IPS DF 19.7 (cell line): Measurements from ENCODE around the gene MPRIP.

Experiments
- DNase-seq: peaks from one replicate; pipeline ENCODE4 v3.0.0-alpha.2; 2013; ENCODE audit warnings: low read depth, low spot score

The MPRIP gene

DNA sequence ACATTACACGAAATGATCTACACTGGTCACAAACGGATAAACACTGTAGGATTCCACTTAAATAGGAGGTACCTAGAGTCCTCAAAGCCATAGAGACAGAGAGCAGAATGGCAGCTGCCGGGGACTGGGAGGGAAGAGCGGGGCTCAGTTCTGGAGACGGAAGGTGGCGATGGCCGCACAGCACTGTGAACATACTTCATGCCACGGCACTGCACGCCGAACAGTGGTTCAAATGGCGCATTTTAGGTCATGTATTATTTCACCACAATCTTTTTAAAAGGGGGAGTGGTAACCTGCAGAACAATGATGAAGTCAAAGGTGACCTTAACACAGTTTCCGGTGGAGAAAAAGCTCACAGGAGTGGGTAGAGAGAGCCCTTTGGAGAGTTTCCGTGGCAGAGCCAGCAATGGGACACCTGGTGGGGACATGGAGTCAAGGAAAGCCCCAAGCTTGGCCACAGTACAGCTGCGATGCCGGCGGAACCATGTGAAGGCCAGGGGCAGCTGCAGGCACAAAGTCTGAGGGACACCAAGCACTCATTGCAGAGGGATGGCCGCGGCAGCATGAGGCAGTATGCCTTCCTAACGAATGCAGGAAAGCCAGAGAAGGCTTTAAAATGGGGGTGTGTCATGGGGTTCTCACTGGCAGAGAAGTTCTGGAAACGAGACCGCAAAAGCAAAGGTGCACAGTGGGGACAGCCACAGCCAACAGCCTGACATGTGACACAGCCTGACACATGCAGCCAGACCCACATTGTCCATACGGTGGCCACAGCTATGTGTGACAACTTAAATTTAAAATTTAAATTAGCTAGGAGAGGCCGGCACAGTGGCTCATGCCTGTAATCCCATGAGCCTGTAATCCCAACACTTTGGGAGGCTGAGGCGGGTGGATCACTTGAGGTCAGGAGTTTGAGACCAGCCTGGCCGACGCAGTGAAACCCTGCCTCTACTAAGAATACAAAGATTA is 187.4 kb downstream of the MPRIP start:
- DNase-seq = no peak

DNA sequence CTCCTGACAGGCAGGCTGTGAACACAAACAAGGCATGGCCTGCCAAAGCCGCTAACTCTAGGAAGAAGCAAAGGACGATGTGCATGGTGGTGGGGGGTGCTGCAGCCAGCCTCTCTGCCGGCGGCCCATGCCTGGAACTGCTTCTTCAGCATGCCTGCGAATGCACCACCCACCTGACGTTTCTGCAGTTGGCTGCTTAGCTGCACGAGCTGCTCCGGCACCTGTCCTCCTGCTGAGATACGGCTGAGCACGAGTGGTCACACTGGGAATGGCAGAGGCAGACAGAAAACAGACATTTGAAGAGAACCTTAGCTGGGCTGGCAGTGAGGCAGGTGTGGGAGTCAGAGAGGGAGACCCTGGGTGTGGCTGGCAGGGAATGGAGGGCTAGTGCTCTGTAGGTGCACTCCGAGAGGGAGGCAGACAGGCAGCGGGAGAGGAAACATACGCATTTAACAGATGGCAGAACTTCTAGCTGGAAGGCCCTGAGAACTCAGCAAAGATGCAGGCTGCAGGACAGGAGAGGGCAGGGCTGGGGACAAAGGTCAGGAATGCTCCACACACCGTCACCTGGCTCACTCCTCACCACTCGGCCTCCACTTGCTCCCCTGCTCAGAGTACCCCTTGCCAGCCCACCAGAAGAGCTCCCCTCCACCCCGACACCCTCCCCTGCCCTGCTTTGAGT is 189.5 kb downstream of the MPRIP start:
- DNase-seq = no peak

DNA sequence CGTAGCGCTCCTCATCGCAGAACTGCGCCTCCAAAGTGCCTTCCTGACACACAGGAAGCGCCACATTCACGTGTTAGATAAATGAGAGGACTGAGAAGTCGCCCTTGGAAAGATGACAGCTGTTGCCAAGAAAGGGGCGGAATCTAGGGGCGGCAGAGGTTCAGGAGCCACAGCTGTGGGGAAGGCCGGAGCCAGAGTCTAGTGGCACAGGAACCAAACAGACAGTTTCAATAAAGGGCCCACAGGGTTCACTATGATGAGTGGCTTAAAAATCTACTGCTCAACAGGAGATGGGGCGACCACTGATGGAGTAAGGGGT is 190.0 kb downstream of the MPRIP start:
- no peak for DNase-seq

DNA sequence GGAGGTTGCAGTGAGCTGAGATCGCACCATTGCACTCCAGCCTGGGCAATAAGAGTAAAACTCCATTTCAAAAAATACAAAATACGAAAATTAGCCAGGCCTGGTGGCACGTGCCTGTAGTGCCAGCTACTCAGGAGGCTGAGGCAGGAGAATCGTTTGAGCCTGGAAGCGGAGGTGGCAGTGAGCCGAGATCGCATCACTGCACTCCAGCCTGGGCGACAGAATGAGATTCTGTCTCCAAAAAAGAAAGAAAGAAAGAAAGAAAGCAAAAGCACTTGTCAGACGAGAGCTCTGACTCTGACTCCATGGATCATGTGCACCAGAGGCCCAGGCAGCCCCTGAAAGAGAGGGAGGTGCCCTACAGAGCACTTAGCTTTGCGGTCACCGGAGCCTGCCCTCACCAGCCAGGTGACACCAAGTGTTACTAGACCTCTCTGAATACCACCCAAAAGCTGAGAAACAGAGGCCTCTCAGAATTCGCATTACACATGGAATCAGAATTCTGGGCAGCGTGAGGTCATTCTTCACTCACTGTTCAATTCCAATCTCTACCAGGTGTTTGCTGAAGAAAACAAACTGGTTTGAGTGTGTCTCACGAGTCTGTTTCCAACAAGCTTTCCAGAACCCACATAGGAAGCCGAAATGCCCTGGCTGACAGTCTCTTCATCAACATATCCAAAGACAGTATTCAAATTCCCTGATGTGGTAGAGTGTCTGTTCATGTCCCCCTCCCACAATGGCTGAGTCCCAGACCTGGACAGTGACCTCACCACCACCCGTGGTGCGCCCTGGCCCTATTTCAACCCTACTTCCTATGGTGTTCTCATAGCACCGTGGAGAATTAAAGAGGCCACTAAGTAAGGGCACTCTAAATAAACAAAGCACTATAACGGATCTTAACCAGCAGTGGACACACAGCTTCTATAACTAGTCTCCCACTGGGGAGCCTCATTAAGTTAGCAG is 193.2 kb downstream of the MPRIP start:
- no peak for DNase-seq

DNA sequence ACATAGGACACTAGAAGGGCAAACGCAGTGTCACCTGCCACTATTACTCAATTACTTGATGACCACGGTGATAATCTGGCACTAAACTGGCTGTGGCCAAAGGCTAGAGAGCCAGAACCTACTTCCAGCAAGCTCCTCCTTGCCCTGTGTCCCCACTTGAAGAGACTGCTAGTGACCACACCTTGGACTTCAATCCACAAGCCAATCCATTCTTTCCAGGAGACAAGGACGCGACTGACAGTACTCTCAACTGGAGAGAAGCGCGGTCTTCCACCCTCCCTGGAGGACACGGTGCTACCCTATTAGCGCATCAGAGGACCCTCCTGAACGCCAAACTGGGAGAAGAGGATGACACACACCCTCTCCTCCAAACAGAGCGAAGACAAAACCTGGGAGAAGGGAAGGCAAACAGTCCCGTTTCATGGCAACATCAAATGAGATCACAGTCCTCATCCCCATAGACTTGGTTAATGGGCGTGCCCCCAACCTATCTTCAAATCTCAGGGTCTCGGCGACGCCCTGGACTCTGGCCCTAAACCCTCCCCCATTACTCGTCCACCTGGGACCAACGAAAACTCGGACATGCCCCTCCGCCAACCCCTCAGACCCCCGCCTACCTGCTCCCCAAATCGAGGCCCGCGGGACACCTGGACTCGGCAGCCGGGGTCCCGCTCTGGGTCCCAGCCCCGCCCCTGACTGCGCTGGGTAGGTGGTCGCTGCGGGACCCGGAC is 194.2 kb downstream of the MPRIP start:
- DNase-seq = no peak

DNA sequence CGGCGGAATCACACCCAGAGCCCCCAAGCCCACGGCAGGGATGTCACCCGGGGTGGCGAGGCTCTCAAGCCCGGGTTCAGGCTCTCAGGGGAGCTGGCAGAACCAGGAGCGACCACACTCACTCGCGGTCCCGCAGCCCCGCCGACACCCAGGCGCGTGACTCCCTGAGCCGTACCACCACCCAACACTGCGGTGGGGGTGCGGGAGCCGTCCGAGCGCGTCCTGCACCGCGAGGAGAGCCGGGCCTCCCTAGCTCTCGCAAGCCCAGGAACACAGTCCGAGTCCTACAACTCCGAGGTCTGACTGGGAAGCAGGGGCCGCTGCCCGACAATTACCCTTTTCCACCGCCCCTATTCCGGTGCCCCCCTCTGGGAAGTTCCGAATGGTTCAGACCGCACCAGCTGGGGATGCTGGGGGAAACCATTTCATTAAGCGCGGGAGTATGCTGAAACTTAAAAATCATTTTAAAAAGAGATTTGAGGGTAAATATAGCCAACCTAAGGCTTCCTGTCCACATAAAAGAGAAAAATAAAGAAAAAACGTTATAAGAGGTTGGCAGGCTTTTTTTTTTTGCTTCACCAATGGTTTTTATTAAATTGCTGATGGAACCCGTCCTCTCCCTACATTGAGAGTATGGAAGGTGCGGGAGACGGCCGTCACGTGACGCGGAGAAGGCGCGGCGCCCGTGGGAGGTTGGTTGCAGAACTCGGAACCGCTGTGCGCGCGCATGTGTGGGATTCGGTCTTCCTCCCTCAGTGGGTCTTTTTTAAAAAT is 195.0 kb downstream of the MPRIP start, which contains the start of gene FLCN:
FLCN (minus strand) TSS at position 143 of the 774 bp plus-strand sequence. CDS start 9,031 bp downstream, outside the sequence.
- DNase-seq = no peak

DNA sequence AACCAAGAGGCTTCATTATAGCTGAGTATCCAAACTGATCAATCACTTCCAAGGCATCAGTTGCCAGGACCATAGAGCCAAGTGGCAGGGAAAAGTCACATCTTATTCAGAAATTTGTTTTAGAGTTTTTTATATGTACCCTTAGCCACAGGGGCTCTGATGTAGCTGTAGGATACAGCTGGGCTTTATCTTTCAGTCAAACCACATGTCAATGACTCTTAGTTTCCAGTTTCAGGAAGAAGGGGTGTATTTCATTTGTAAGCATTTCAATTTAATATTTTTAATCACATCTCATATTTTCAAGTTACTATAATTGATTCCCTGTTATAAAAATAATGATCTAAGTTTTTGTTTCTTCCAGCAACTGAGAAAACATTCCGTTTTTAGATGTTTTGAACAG is 197.6 kb downstream of the MPRIP start:
- no peak for DNase-seq

DNA sequence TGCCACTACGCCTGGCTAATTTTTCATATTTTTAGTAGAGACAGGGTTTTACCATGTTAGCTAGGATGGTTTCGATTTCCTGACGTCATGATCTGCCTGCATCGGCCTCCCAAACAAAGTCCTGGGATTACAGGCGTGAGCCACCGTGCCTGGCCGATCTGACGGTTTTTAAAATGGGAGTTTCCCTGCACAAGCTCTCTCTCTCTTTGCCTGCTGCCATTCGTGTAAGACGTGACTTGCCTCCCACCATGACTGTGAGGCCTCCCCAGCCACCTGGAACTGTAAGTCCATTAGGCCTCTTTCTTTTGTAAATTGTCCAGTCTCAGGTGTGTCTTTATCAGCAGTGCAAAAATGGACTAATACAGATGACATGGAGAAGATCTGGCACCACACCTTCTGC is 199.4 kb downstream of the MPRIP start:
- no peak for DNase-seq

DNA sequence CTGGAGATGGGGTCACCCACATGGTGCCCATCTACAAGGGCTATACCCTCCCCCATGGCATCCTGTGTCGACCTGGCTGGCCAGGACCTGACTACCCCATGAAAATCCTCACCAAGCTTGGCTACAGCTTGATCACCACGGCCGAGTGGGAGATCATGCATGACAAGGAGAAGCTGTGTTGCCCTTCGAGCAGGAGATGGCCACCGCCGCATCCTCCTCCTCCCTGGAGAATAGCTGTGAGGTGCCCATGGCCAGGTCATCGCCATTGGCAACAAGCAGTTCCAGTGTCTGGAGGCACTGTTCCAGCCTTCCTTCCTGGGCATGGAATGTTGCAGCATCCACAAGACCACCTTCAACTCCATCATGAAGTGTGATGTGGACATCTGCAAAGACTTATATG is 200.0 kb downstream of the MPRIP start:
- DNase-seq = no peak
